Natural killer cell treated with Interleukin-12 subunit alpha and Interleukin-12 subunit beta and Interleukin-15 and Interleukin-18, amount 100 ng/mL, for 72 hours (primary cell): ENCODE results near the gene ACTN4. TPM values are rescaled to one million over a fixed set of nuclear protein-coding genes. Genes with fewer than 3 reads are reported as not detected.
"Not testable (repeated sequence)": the region's sequence is repeated elsewhere in the genome, so short reads cannot be mapped to it uniquely, and the experiment has no call there.

Experiments used
- ATAC-seq, 2 donors: fragments of 150-1000 bp; cut with Tn5 transposase in 1 of 2; sonication (Bioruptor Pico), chemical (Tn5 transposase) in 1 of 2; 2 replicates each; pipeline ENCODE4 v1.10.0; 2021
- DNase-seq: peaks from one replicate; pipeline ENCODE4 v3.0.0; 2022; ENCODE audit warnings: low spot score
- H3K27ac Mint-ChIP-seq, 2 donors: 1 replicate in 1 of 2; 2 replicates in 1 of 2; pipeline ENCODE4 v1.8.0; 2022; ENCODE audit warnings: mixed read lengths in 2 of 2, mild to moderate bottlenecking in 1 of 2, moderate library complexity in 1 of 2
- H3K27me3 Mint-ChIP-seq, 2 donors: 1 replicate in 1 of 2; 2 replicates in 1 of 2; pipeline ENCODE4 v1.8.0; 2022; ENCODE audit warnings: mixed read lengths in 2 of 2
- H3K36me3 Mint-ChIP-seq: one replicate; pipeline ENCODE4 v1.8.0; 2022; ENCODE audit warnings: mixed read lengths
- H3K4me1 Mint-ChIP-seq, 2 donors: 1 replicate in 1 of 2; 2 replicates in 1 of 2; pipeline ENCODE4 v1.8.0; 2022; ENCODE audit warnings: low read depth in 2 of 2, mixed read lengths in 2 of 2, mild to moderate bottlenecking in 1 of 2
- H3K4me3 Mint-ChIP-seq: one replicate; pipeline ENCODE4 v1.8.0; 2022; ENCODE audit warnings: mixed read lengths
- H3K9me3 Mint-ChIP-seq: 2 replicates; pipeline ENCODE4 v1.8.0; 2022; ENCODE audit warnings: mixed read lengths
- total RNA-seq, 2 donors: library from RNA; stranded (reverse); gene quantifications; one replicate each; pipeline ENCODE4 v1.2.3, GENCODE V29; 2022

Gene ACTN4
- total RNA-seq: 100 to 1,000 TPM; 342 to 574 TPM

DNA sequence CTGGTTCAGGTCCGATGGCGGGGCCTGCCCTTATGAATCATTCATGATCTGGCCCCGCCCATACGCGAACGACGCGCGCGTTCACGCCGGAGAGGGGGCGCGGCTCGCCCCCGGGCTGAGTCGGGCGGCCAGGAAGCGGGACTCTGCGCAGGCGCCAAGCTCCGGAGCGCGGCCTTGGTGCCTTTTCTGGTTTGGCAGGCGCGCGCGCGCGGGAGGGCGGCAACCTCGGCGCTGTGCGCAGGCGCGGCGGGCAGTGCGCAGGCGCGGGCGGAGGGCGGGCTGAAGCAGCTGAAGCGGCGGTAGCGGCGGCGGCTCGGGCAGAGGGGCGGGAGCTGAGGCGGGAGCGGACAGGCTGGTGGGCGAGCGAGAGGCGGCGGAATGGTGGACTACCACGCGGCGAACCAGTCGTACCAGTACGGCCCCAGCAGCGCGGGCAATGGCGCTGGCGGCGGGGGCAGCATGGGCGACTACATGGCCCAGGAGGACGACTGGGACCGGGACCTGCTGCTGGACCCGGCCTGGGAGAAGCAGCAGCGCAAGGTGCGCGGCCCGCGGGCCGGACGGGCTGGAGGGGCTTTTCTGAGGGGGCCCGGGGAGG, at the start of gene ACTN4:
Gene ACTN4 (plus strand): TSS at position 282 of the 598 bp plus-strand sequence. CDS start 97 bp downstream, at position 379.
- no peaks in the 10 kb centered on the region for H3K27me3 Mint-ChIP-seq

DNA sequence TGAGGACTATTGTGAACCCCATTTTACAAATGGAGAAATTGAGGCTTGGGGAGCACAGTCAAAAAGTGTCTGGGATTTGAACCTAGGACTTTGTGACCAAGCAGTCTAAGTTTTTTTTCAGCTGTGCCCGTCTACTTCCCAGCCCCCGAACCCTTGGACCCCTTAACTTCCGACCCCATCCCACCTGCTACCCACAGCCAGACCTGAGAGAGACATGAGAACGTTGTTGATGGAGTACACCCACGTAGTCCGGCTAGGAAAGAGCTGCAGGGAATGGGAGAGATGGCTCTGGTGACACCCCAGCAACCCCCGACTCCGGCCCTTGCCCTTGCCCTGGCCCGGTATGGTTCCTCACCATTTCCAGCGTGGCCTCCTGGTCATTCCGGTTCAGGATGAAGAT, 47.7 kb upstream of the ACTN4 start:
- ATAC-seq (peak in 1 of 2 donors; percentile 33), DNase-seq (no peak)
- Mint-ChIP-seq H3K4me1 (no peaks in the 10 kb centered on the region), H3K27ac (no peak overlapping the region), H3K9me3 (no peaks in the 10 kb centered on the region), H3K36me3 (peaks cover 7% of the 10 kb centered on the region), H3K27me3 (no peaks in the 10 kb centered on the region), H3K4me3 (no peak overlapping the region)

More for the DNA sequence above, at the start of gene ACTN4:
- DNase-seq: peak; percentile 100
- ATAC-seq: peak; percentile 96
- H3K4me3 Mint-ChIP-seq: peak within 1 kb of the TSS; percentile 100
- peaks cover 14% of the 10 kb centered on the region for H3K36me3 Mint-ChIP-seq
- peaks cover 45 to 48% of the 10 kb centered on the region in 2 donors for H3K4me1 Mint-ChIP-seq
- no peaks in the 10 kb centered on the region for H3K9me3 Mint-ChIP-seq
- peak within 1 kb of the TSS; percentile 90 to 93 for H3K27ac Mint-ChIP-seq

DNA sequence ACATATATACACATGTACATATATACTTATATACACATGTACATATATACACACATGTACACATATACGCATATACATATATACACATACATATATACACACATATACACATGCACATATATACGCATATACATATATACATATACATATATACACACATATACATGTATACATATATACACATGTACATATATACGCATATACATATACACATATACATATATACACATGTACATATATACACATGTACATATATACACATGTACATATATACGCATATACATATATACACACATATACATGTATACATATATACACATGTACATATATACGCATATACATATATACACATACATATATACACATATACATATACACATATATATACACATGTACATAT, 44.6 kb upstream of the ACTN4 start:
- H3K4me1 Mint-ChIP-seq, H3K27ac Mint-ChIP-seq, H3K36me3 Mint-ChIP-seq, H3K27me3 Mint-ChIP-seq, H3K9me3 Mint-ChIP-seq, DNase-seq, ATAC-seq, H3K4me3 Mint-ChIP-seq: not testable (repeated sequence)

DNA sequence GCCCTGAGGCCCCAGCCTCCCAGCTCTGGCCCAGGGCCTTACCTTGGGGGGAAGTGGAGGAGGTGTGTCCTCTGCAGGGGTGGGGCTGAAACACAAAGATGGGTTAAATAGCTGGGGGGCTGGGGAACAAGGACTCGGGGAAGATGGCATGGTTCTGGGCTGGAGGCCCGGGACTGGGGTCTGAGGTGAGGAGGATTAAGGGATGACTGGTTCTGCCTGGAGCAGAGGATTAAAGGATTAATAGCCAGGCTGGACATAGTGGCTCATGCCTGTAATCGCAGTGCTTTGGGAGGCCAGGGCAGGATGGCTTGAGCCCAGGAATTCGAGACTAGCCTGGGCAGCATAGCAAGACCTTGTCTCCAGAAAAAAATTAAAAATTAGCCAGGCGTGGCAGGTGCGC, 41.3 kb upstream of the ACTN4 start:
- Mint-ChIP-seq H3K4me1 (no peaks in the 10 kb centered on the region), H3K9me3 (no peaks in the 10 kb centered on the region), H3K27me3 (no peaks in the 10 kb centered on the region)

DNA sequence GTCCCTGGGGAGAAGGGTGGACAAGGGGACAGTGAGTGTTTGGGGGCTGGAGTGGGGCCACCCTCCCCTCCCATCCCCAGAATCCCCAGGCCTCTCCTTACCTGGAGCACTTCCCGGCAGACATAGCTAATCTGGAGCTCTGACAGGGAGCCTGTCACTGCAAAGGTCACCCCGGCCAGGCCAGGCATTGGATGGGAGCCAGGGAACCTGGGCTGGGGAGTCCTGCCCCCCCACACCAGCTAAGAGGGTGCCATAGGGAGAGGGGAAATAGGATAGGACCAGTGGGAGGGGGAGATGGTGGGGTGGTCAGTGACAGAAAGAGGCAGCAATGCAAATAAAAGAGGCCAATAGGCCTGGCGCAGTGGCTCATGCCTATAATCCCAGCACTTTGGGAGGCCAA, 33.2 kb upstream of the ACTN4 start:
- Mint-ChIP-seq H3K27me3 (no peaks in the 10 kb centered on the region), H3K27ac (no peak overlapping the region), H3K36me3 (peaks cover 26% of the 10 kb centered on the region), H3K4me1 (peaks cover 39 to 44% of the 10 kb centered on the region in 2 donors), H3K4me3 (no peak overlapping the region), H3K9me3 (no peaks in the 10 kb centered on the region)
- no peak for DNase-seq
- no peak for ATAC-seq

More for the DNA sequence above, 41.3 kb upstream of the ACTN4 start:
- Mint-ChIP-seq H3K27ac (no peak overlapping the region), H3K36me3 (peaks cover 3% of the 10 kb centered on the region), H3K4me3 (no peak overlapping the region)
- DNase-seq (no peak), ATAC-seq (no peak)

DNA sequence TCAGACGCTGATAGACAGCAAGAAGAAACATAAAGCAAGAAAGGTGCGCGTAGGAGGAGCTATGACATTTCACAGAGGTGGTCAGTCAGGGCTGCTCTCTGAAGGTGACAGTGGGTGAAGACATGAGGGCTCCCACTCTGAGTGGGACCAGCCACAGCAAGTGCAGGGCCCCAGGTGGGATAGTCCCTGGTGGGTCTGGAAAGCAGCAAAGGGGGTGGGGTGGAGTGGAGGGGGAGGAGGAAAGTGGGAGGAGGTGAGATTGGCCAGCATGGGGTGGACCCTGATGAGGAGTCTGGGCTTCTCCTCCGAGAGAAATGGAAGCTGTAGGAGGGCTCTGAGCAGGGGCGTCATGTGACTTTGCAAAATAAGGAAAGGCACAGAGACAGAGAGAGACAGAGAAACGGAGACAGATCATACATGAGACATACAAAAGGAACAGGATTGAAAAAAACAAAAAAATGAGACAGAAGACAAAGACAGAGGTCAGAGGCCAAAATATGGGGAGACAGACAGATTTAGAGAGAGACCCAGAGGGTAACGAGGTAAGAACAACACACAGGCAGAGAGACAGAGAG, 32.4 kb upstream of the ACTN4 start:
- Mint-ChIP-seq H3K4me1 (peaks cover 45 to 52% of the 10 kb centered on the region in 2 donors), H3K27me3 (no peaks in the 10 kb centered on the region), H3K4me3 (peak overlapping the region; percentile 77), H3K9me3 (no peaks in the 10 kb centered on the region), H3K27ac (peak overlapping the region; percentile 2 to 89), H3K36me3 (peaks cover 26% of the 10 kb centered on the region)
- ATAC-seq (no peak), DNase-seq (no peak)

DNA sequence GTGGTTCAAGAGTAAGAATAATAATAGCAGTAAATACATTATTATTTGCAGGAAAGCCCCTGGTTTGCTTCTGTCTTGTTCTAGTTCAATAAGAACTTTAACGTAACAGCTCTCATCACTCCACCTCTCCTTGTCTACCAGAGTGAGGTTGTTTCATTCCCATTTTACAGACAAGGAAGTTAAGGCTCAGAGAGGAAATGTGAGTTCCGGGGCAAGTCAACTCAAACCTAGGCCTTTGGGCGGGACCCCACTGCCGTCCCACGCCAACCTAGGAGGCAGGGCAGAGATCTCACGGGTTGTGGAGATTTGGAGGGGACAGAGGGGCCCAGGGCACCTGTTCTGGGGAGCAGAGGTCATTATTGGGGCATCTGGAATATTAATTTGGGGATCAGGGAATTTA, 31.2 kb upstream of the ACTN4 start:
- Mint-ChIP-seq H3K27me3 (no peaks in the 10 kb centered on the region), H3K4me3 (peak overlapping the region; percentile 99), H3K36me3 (peaks cover 22% of the 10 kb centered on the region), H3K4me1 (peaks cover 49 to 53% of the 10 kb centered on the region in 2 donors), H3K9me3 (no peaks in the 10 kb centered on the region), H3K27ac (peak overlapping the region; percentile 89 to 98)
- no peak for ATAC-seq
- no peak for DNase-seq

DNA sequence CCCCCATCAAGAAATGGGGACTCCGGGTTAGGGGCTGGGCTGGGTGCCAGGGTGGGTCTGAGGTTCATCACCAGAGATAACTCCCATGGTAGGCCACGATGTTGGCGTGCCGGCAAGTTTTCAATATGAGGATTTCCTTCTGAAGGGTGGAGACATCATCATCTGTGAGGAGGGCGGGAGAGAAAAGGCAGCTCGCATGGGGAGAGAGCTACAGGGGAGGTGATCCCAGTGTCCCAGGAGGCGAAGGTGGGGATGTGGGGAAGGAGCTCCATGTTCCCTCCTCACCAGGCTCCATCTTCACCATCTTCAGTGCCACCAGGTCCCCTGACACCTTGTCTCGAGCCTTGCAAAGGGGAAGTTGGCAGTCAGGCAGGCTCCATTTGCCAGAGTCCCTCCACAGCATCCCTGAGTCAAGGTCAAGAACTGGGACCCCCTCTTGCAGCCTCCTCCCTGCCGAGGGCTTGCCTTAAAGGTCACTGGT, 30.1 kb upstream of the ACTN4 start:
- DNase-seq (no peak), ATAC-seq (no peak)
- H3K4me3 Mint-ChIP-seq: peak overlapping the region; percentile 99
- H3K27ac Mint-ChIP-seq: peak overlapping the region; percentile 89 to 98
- H3K36me3 Mint-ChIP-seq: peaks cover 30% of the 10 kb centered on the region
- no peaks in the 10 kb centered on the region for H3K9me3 Mint-ChIP-seq
- H3K4me1 Mint-ChIP-seq: peaks cover 49 to 53% of the 10 kb centered on the region in 2 donors
- no peaks in the 10 kb centered on the region for H3K27me3 Mint-ChIP-seq

DNA sequence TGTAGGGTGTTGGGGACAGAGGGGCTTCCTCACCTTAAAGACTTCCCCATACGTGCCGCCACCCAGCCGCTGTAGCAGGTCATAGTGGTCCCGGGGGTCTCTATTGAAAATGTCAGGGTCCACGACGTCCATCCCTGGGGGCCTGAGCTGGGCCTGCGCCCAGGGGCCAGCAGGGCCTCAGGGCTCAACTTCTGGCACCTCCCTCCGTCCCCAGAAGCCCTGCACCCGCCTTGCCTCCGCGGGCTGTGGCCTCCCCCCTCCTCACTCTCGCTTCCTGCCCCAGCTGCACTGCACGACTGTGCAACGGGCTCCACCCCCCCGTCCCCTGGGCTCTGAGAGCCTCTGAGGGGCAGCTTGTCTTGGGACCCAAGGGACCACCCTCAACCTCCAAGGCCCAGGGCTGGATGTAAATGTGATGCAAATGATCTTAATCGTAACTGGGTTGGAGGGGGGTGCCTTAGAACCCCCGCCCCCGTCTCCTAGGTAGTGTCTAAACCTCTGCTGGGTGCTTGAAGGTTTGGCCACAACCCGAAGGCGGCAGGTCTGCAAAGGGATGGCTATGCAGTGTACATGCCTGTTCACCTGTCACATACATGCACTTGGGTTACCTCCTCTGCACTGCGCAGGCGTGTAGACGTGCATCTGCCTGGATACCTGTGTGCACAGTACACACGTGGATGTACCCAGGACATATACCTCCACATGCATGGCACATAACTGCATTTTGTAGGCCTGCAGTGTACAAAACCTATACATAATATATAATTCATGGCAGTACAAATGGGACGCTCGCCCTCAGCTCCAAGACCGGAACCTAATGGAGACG, 29.5 kb upstream of the ACTN4 start, which contains the start of gene MAP4K1:
Gene MAP4K1 (minus strand): TSS at position 190 of the 826 bp plus-strand sequence. CDS start 58 bp downstream, at position 132.
- Mint-ChIP-seq H3K27ac (peak within 1 kb of the TSS; percentile 89 to 98), H3K36me3 (peaks cover 31% of the 10 kb centered on the region), H3K4me1 (peaks cover 46 to 53% of the 10 kb centered on the region in 2 donors), H3K4me3 (peak within 1 kb of the TSS; percentile 99), H3K9me3 (no peaks in the 10 kb centered on the region), H3K27me3 (no peaks in the 10 kb centered on the region)
- DNase-seq (peak; percentile 77), ATAC-seq (peak; percentile 65 to 76)

DNA sequence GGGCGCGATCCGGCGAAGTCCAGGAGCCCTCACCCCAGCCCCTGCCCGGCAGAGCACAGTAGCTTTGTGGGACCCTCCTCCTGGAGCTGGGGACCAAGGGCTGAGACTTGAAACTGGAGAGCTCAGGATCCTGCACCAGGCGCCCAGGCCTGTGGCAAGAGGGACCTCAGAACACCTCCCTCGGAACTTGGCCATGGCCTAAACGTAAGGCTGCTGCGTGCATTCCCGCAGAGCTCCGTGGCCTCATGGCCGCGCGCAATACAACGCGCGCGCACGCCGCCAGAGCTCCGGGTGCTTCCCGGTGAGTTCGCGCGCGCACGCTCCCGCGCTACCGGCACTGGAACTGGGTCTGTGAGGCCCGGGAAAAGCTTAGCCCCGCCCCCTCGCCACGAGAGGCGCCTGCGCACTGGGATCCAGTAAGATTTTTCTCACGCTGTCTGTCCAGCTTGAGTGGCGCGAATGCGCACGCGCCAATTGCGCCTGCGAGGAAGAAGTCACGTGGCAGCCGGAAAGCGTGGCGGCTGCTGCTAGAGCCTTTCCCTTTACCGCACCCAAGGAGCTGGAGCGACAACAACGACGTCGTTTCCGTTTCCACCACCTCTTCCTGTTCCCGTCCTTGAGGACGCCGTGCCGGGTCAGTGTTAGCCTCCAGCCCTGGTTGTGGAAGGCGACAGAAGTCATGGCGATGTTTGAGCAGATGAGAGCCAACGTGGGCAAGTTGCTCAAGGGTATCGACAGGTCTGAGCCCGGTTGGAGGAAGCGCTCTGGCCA, 28.7 kb upstream of the ACTN4 start, which contains the start of gene EIF3K:
Gene EIF3K (plus strand): TSS at position 599 of the 771 bp plus-strand sequence. CDS start 81 bp downstream, at position 680.
- H3K36me3 Mint-ChIP-seq: peaks cover 24% of the 10 kb centered on the region
- peak within 1 kb of the TSS; percentile 99 for H3K4me3 Mint-ChIP-seq
- DNase-seq (peak; percentile 98), ATAC-seq (peak; percentile 83 to 91)
- H3K4me1 Mint-ChIP-seq: peaks cover 42 to 47% of the 10 kb centered on the region in 2 donors
- H3K9me3 Mint-ChIP-seq: no peaks in the 10 kb centered on the region
- H3K27me3 Mint-ChIP-seq: no peaks in the 10 kb centered on the region
- H3K27ac Mint-ChIP-seq: peak within 1 kb of the TSS; percentile 89 to 98

DNA sequence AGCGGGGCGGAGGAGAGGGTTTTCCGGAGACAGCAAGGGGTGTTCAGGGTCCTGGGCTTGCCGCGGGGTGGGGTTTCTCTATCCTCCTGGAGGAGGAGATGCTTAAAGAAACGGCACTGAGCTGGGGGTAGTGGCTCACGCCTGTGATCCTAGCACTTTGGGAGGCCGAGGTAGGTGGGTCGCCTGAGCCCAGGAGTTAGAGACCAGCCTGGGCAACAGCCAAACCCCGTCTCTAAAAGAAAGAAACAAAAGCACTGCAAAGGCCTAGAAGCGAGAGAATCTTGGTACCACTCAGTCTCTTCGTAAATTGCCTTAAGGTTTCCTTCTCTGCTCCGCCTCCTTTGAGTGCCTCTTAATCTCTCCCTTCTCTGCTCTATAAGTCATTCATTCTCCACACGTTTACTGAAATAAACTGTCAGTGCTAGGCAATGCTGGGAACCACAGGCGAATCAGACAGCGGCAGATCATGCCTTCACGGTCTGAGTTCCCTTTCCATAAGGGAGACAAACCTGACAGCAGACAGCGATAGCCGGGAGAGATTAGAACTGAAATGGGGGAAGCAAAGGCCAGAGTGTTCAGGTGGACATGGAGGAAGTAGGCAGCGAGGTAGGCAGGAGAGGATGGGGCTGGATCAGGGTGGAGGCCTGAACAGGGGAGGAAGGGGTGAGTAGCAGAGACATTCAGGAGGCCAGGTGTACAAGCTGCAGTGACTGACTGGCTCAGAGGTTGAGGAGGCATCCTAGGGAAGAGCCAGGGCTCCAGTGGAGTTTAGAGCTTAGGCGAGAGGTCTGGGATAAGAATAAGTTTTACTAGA, 27.9 kb upstream of the ACTN4 start:
- Mint-ChIP-seq H3K27me3 (no peaks in the 10 kb centered on the region), H3K4me3 (peak overlapping the region; percentile 99), H3K27ac (peak overlapping the region; percentile 89 to 98), H3K36me3 (peaks cover 25% of the 10 kb centered on the region), H3K9me3 (no peaks in the 10 kb centered on the region), H3K4me1 (peaks cover 42 to 47% of the 10 kb centered on the region in 2 donors)
- ATAC-seq (no peak), DNase-seq (no peak)

DNA sequence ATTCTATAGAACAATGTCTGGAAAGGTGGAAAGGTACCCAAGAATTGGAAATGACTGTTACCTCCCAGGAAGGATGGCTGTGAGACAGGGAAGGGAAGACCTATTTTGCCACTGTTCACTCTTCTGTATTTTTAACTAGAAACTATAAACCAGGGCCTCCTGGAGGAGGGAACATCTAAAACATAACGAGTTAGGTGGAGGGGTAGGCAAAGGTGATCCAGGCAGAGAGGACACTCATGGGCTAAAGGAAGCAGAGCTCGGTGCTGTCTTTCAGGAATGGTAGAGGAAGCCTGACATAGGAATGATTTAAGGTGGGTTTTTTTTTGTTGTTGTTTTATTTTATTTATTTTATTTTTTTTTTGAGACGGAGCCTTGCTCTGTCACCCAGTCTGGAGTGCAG, 22.6 kb upstream of the ACTN4 start:
- DNase-seq (no peak), ATAC-seq (no peak)
- Mint-ChIP-seq H3K9me3 (no peaks in the 10 kb centered on the region), H3K4me3 (no peak overlapping the region), H3K27me3 (no peaks in the 10 kb centered on the region), H3K4me1 (peaks cover 8 to 13% of the 10 kb centered on the region in 2 donors), H3K36me3 (peaks cover 23% of the 10 kb centered on the region), H3K27ac (no peak overlapping the region)
